Measurements from ENCODE around the gene HEATR5B. TPM values are rescaled to one million over a fixed set of nuclear protein-coding genes. Genes with fewer than 3 reads are reported as not detected.
"Not testable (repeated sequence)": the region's sequence is repeated elsewhere in the genome, so short reads cannot be mapped to it uniquely, and the experiment has no call there.

The HEATR5B gene
- total RNA-seq, 1 donor from 2014 or later, result 38.2 TPM

DNA sequence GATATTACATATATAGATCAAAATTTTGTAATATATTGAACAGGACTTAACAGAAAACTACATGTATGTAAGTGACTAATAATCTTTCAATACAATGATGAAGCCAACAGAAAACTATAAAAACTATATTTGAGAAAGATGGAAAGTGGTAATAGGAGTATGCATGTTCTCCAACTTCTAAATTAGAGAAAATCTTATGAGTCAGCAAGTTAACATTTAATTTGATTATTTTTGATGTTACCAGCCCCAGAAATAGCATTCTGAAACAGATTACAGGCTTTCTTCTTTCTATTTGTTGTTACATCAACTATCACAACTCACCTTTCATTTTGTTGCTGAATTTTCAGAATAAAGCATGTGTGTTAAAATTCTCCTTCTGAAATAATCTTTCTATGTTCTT lies 147.6 kb downstream of the HEATR5B start:
- DNase-seq, result not testable (repeated sequence)

DNA sequence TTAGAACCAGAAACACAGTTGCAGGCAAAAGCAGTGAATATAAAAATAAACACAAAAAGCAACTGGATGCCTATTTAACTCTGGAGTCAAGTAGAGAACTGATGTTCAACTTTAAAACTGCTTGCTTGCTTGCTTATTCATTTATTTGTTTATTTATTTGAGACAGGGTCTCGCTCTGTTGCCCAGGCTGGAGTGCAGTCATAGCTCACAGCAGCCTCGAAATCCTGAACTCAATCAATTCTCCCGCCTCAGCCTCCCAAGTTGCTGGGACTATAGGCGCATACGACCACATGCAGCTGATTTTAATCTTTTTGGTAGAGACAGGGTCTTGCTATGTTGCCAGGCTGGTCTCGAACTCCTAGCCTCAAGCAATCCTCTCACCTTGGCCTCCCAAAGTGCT lies 152.5 kb downstream of the HEATR5B start:
- not testable (repeated sequence) for DNase-seq

Other genes with a start within 250 kb of the HEATR5B start
- gene STRN, start 117.8 kb downstream of the HEATR5B start, total RNA-seq, result 38.1 TPM
- gene GPATCH11, start 146 bp upstream of the HEATR5B start, total RNA-seq, result 7.6 TPM
- gene EIF2AK2, start 72.6 kb upstream of the HEATR5B start, total RNA-seq, result 31.2 TPM
- not detected for gene SULT6B1, start 104.3 kb upstream of the HEATR5B start, total RNA-seq
- 17.0 TPM for gene CEBPZOS, start 112.1 kb upstream of the HEATR5B start, total RNA-seq
- 66.3 TPM for gene CEBPZ, start 147.2 kb upstream of the HEATR5B start, total RNA-seq
- 20.7 TPM for gene NDUFAF7, start 147.3 kb upstream of the HEATR5B start, total RNA-seq
- gene PRKD3, start 240.5 kb upstream of the HEATR5B start, total RNA-seq, result 45.6 TPM

All from tongue (tissue), 2 donors.